ENCODE data around the gene ORC6. TPM values are rescaled to one million over a fixed set of nuclear protein-coding genes. Genes with fewer than 3 reads are reported as not detected.

Gene ORC6
- total and polyA plus RNA-seq, 8 donors, result 0.58 to 8.3 (median 3.8) TPM; not detected in 1

- Histone ChIP-seq H3K4me3 (no peak overlapping the region), H3K27me3 (no peaks in the 10 kb centered on the region), H3K36me3 (no peaks in the 10 kb centered on the region), H3K27ac (no peak overlapping the region), H3K9me3 (no peaks in the 10 kb centered on the region), H3K4me1 (no peaks in the 10 kb centered on the region)
- intact Hi-C loops (cut with DNase I; ENCODE audit: low total_unique reads), result no loop called here
- 38 to 53% (median 46%) methylated on average over 3 of the region's 3 CpGs for WGBS, 5 donors
- DNase-seq, result no peak
- TF ChIP-seq CTCF (IDR thresholded peaks at IDR 0.05) (no peak), POLR2AphosphoS5 (IDR thresholded peaks at IDR 0.05) (no peak), EP300 (IDR thresholded peaks at IDR 0.05) (no peak), POLR2A (IDR thresholded peaks at IDR 0.05) (no peak)
Observed at GRCh38 chr16:46709469-46710005, 20.1 kb downstream of the ORC6 start.

- Histone ChIP-seq H3K27me3 (no peaks in the 10 kb centered on the region), H3K4me1 (no peaks in the 10 kb centered on the region), H3K27ac (no peak overlapping the region), H3K4me3 (no peak overlapping the region), H3K9me3 (no peaks in the 10 kb centered on the region), H3K36me3 (no peaks in the 10 kb centered on the region)
- no peak for TF ChIP-seq CTCF (IDR thresholded peaks at IDR 0.05)
- TF ChIP-seq POLR2A (IDR thresholded peaks at IDR 0.05), result no peak
- TF ChIP-seq EP300 (IDR thresholded peaks at IDR 0.05), result no peak
- TF ChIP-seq POLR2AphosphoS5 (IDR thresholded peaks at IDR 0.05), result no peak
- no peak for DNase-seq
- 73 to 83% (median 78%) methylated on average over 10 of the region's 10 CpGs for WGBS, 5 donors
- intact Hi-C loops (cut with DNase I; ENCODE audit: low total_unique reads), result no loop called here
Observed at GRCh38 chr16:46711106-46712058, 21.9 kb downstream of the ORC6 start.

DNA sequence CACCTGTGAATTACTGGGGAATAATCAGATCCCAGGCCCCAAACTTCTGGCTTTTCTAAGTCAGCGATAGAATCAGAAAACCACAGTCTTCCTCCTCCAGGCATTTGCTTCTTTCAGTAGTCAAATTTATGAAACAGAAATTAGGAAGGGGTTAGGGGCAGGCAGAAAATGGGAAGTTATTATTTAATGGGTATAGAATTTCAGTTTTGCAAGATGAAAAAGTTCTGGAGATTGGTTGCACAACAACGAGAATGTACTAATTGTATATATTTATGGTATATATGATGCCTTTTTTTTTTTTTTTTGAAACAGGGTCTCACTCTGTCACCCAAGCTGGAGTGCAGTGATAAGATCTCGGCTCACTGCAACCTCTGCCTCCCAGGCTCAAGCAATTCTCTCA is 23.5 kb downstream of the ORC6 start:
- no peak for DNase-seq
- TF ChIP-seq POLR2A (IDR thresholded peaks at IDR 0.05) (no peak), EP300 (IDR thresholded peaks at IDR 0.05) (no peak), POLR2AphosphoS5 (IDR thresholded peaks at IDR 0.05) (no peak), CTCF (IDR thresholded peaks at IDR 0.05) (no peak)
- intact Hi-C loops (cut with DNase I; ENCODE audit: low total_unique reads), result no loop called here
- Histone ChIP-seq H3K27ac (no peak overlapping the region), H3K4me1 (no peaks in the 10 kb centered on the region), H3K9me3 (no peaks in the 10 kb centered on the region), H3K4me3 (no peak overlapping the region), H3K27me3 (no peaks in the 10 kb centered on the region), H3K36me3 (no peaks in the 10 kb centered on the region)
- WGBS, 5 donors, result 64 to 73% (median 67%) methylated on average over 3 of the region's 3 CpGs

- no peaks in the 10 kb centered on the region for H3K27me3 ChIP-seq
- TF ChIP-seq POLR2AphosphoS5 (IDR thresholded peaks at IDR 0.05) (no peak), POLR2A (IDR thresholded peaks at IDR 0.05) (no peak), CTCF (IDR thresholded peaks at IDR 0.05) (no peak), EP300 (IDR thresholded peaks at IDR 0.05) (no peak)
- no peak overlapping the region for H3K4me3 ChIP-seq
- intact Hi-C loops (cut with DNase I; ENCODE audit: low total_unique reads), result no loop called here
- H3K9me3 ChIP-seq, result no peaks in the 10 kb centered on the region
- H3K36me3 ChIP-seq, result no peaks in the 10 kb centered on the region
- DNase-seq, result no peak
- 69 to 78% (median 77%) methylated on average over 3 of the region's 3 CpGs for WGBS, 5 donors
- no peak overlapping the region for H3K27ac ChIP-seq
- H3K4me1 ChIP-seq, result no peaks in the 10 kb centered on the region
Observed at GRCh38 chr16:46713634-46714033, 24.2 kb downstream of the ORC6 start.

All from stomach (tissue), 9 donors.